H1 (cell line): Measurements from ENCODE around the gene MMP20.

Experiments
- CHD2 ChIP-seq: IDR thresholded peaks from 2 replicates; pipeline ENCODE4 v1.6.1; 2012; ENCODE audit warnings: low read length, improper control_type of control experiment
- E2F6 ChIP-seq: IDR thresholded peaks from 2 replicates; pipeline ENCODE4 v1.6.1; 2012; ENCODE audit warnings: inconsistent platforms
- EZH2 ChIP-seq: fragments of 200-600 bp; sonication (generic); IDR thresholded peaks from 2 replicates; pipeline ENCODE4 v1.7.1; 2012; ENCODE audit warnings: low read depth, mild to moderate bottlenecking, moderate library complexity, low read length, inconsistent platforms; ENCODE audit not compliant: severe bottlenecking
- POLR2A ChIP-seq, 2 experiments: IDR thresholded peaks; 1 replicate in 1 of 2; 2 replicates in 1 of 2; pipeline ENCODE4 v1.6.1; 2011; ENCODE audit warnings: low read depth in 2 of 2, low read length in 2 of 2, mild to moderate bottlenecking in 2 of 2; ENCODE audit errors: control extremely low read depth in 1 of 2
- POLR2AphosphoS5 ChIP-seq: IDR thresholded peaks from 2 replicates; pipeline ENCODE4 v1.6.1; 2011; ENCODE audit warnings: low read depth, low read length
- SAP30 ChIP-seq: fragments of 300-600 bp; sonication (generic); IDR thresholded peaks from 2 replicates; pipeline ENCODE4 v1.7.1; 2012; ENCODE audit warnings: low read length, moderate library complexity, mild to moderate bottlenecking, inconsistent platforms; ENCODE audit not compliant: insufficient read depth, insufficient replicate concordance
- SIN3A ChIP-seq, 2 experiments: IDR thresholded peaks in 1 of 2; conservative IDR thresholded peaks in 1 of 2; 2 replicates each; pipeline ENCODE4 v1.6.1; 2011 to 2012; ENCODE audit warnings: low read length in 2 of 2, improper control_type of control experiment in 1 of 2, low read depth in 1 of 2, mild to moderate bottlenecking in 1 of 2
- SP1 ChIP-seq: IDR thresholded peaks from 2 replicates; pipeline ENCODE4 v1.6.1; 2011; ENCODE audit warnings: low read depth, low read length
- SUZ12 ChIP-seq: fragments of 200-600 bp; sonication (generic); IDR thresholded peaks from 2 replicates; pipeline ENCODE4 v1.6.1; 2012; ENCODE audit warnings: mild to moderate bottlenecking, inconsistent platforms, low read length, moderate library complexity, mixed read lengths
- TCF12 ChIP-seq: IDR thresholded peaks from 2 replicates; pipeline ENCODE4 v1.6.1; 2011; ENCODE audit warnings: low read depth, mild to moderate bottlenecking, low read length
- YY1 ChIP-seq: IDR thresholded peaks from 2 replicates; pipeline ENCODE4 v1.6.1; 2011; ENCODE audit warnings: low read depth, mild to moderate bottlenecking, low read length
- ZNF274 ChIP-seq: IDR thresholded peaks from 2 replicates; pipeline ENCODE4 v1.7.0; 2012; ENCODE audit warnings: low read length, borderline replicate concordance; ENCODE audit errors: extremely low read depth
- TF ChIP-seq, protein P1 (sequence below), 3 experiments: IDR thresholded peaks; 1 replicate in 2 of 3; 2 replicates in 1 of 3; pipeline versions ENCODE4 v1.5.1 to v1.6.1; 2011; ENCODE audit warnings: low read length in 3 of 3, mild to moderate bottlenecking in 3 of 3, inconsistent platforms in 2 of 3, low read depth in 1 of 3, moderate library complexity in 1 of 3; ENCODE audit not compliant: insufficient read depth in 1 of 3; ENCODE audit errors: control extremely low read depth in 1 of 3

- no peak for TF ChIP-seq EZH2
- TF ChIP-seq, protein P1, sequence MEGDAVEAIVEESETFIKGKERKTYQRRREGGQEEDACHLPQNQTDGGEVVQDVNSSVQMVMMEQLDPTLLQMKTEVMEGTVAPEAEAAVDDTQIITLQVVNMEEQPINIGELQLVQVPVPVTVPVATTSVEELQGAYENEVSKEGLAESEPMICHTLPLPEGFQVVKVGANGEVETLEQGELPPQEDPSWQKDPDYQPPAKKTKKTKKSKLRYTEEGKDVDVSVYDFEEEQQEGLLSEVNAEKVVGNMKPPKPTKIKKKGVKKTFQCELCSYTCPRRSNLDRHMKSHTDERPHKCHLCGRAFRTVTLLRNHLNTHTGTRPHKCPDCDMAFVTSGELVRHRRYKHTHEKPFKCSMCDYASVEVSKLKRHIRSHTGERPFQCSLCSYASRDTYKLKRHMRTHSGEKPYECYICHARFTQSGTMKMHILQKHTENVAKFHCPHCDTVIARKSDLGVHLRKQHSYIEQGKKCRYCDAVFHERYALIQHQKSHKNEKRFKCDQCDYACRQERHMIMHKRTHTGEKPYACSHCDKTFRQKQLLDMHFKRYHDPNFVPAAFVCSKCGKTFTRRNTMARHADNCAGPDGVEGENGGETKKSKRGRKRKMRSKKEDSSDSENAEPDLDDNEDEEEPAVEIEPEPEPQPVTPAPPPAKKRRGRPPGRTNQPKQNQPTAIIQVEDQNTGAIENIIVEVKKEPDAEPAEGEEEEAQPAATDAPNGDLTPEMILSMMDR (IDR thresholded peaks at IDR 0.05; ENCODE audit: control extremely low read depth in 1 of 3, insufficient read depth in 1 of 3, low read depth in 1 of 3, low read length in 3 of 3): no peak
- TF ChIP-seq CHD2: no peak
- no peak for TF ChIP-seq SAP30
- TF ChIP-seq POLR2A (IDR thresholded peaks at IDR 0.05; ENCODE audit: control extremely low read depth in 1 of 2, low read depth in 2 of 2, low read length in 2 of 2): no peak
- no peak for TF ChIP-seq YY1
- TF ChIP-seq SIN3A (conservative IDR thresholded peaks at IDR 0.05 in 1 of 2, IDR thresholded peaks at IDR 0.05 in 1 of 2; ENCODE audit: low read depth in 1 of 2, low read length in 2 of 2): no peak
- TF ChIP-seq E2F6: no peak
- TF ChIP-seq SP1: no peak
- no peak for TF ChIP-seq SUZ12
- no peak for TF ChIP-seq POLR2AphosphoS5
- TF ChIP-seq TCF12: no peak
- no peak for TF ChIP-seq ZNF274
Observed at GRCh38 chr11:102539567-102539966, 85.6 kb downstream of the MMP20 start.
